COLO668 (cell line): Measurements from ENCODE around the gene DAB2IP.
"Not testable (repeated sequence)": the region's sequence is repeated elsewhere in the genome, so short reads cannot be mapped to it uniquely, and the experiment has no call there.

ENCODE experiments used
- DNase-seq: peaks from one replicate; lab custom pipeline; 2025; ENCODE audit not compliant: unreplicated experiment; lab: John Stamatoyannopoulos, UW

Gene DAB2IP

DNA sequence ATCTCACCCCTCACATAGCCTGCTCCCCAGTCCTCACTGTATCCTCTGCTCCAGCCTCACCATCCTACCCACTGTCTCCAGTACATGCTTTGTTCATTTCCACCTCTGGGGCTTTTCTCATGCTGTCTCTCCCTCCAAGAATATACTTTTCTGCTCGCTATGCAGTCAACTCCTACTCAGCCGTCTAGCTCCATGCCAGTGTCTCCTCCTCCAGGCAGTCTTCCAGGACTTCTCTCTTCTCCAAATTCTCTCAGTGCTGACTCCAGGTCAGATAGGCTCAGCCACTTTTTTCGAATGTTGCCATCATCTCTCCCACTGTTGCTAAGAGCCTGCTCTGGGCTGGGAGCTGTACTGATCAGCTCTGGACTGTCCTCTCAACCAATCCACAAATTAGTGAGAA is 8.0 kb upstream of the DAB2IP start:
- DNase-seq, result no peak

DNA sequence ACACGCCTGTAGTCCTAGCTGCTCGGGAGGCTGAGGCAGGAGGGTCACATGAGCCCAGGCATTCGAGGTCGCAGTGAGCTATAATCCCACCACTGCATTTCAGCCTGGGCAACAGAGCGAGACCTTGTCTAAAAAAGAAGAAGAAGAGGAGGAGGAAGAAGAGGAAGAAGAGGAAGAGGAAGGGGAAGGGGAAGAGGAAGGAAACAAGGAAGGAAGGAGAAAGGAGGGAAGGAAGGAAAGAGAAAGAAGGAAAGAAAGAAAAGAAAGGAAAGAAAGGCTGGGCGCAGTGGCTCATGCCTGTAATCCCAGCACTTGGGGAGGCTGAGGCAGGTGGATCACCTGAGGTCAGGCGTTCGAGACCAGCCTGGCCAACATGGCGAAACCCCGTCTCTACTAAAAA is 7.4 kb upstream of the DAB2IP start:
- not testable (repeated sequence) for DNase-seq

DNA sequence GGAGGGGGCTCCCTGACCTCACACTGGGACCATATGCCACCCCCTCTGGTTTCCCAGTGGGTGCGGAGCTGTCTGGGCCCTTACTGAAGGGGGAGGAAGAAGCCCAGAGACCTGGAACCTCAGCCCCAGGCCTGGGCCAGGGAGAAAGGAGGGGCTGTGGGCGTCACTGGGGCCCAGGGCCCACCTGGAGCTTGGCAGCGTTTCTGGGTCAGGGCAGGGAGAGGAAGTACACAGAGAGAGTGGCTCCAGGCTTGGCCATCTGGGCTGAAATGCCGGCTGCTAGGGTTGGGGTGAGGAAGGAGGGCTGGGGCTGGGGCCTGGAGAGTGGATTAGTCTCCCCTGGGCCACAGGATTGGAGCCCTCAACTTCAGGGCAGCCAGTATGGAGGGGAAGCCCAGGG is 6.4 kb upstream of the DAB2IP start:
- DNase-seq, result no peak

DNA sequence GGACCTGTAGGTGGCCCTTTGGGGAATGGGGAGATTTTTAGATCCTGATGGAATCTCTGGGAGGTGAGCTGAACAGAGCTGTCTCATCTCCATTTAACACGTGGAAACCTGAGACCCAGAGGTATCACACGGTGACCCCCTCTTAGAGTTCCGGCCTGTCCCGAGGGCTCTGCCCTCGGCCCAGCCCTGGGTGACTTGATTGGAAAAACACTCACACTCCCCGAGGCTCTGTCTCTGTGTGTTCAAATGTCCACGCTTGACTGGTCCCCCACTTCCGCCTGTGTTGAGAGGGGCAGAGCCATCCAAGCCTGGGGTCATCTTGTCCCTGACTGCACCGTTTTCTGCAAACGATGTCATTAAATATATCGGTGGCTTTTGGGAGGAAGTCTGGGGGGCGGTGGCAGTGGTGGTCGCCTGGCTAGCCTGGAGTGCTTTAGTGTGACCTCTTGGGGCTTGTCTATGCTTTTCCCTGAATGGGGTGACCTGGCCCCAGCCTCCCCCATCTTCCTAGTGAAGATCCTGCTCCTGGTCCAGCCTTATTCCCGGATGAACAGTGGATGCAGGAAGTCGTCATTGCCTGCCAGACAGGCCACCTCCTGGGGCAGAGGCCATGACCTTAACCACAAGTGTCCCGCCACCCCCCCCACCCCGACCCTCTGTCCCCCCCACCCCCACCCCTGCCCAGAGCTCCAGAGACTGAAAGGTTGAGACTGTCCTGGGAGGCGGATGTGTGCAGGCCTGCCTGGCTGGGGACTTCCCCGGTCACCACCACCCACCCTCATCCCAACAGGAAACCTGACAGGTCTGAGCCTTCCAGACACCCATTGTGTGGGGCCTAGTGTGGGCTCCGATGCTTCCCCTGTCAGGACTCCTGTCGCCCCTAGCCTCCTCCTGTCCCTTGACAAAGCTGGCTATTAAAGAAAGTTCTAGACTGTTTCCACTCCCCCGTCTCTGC is 5.3 kb upstream of the DAB2IP start:
- no peak for DNase-seq

DNA sequence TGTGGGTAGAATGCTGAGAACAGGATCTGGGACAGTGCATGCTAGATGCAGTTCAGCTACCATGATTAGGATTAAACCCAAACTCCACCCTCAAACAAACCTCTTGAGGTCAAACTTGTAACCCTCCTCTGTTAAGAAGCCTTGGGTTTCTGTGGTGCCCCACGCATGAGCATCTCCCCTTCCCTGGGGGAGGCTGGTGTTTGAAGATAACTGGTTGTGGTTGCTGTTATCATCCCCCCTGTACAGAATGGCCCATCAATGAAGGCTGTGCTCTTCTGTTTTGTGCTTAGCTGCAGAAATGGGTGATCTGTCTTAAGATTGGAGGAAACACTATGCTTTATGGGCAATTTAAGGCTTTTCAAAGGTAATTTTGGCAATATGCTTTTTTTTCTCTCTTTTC is 4.4 kb upstream of the DAB2IP start:
- no peak for DNase-seq

DNA sequence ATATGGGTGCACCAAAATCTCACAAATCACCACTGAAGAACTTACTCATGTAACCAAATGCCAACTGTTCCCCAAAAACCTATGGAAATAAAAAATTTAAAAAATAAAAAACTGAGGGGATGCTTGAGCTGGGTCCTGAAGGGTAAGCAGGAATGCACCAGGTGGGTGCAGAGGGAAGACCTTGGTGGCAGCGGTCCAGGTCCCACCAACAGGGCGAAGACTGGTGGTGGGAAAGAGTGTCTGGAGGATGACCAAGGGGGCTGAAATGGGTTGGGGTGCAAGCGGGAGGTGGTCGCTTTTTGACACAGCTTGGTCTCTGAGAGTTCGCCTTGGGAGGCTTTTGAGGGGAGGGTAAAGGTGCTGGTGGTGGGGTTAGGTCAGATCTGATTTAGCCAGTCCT is 3.3 kb upstream of the DAB2IP start:
- no peak for DNase-seq

DNA sequence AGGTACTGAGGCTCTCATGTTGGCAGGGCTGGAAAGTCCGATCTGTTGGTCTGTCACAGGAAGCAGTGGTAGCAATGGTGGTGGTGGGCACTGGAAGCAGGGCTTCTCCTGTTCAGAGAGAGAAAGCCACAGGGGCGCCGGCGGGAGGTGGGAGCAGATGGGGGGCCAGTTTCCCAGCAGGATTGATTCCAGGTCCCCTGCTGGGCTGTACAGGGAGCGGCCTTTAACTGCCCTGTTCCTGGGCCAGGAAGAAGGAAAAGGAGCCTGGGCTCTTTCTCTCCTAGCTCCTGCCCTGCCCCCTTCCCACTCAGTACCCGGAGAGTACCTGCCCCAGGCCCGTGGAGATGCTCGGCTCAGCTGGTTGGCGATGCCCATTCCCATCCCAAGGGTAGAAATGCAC is 2.6 kb upstream of the DAB2IP start:
- DNase-seq, result no peak

DNA sequence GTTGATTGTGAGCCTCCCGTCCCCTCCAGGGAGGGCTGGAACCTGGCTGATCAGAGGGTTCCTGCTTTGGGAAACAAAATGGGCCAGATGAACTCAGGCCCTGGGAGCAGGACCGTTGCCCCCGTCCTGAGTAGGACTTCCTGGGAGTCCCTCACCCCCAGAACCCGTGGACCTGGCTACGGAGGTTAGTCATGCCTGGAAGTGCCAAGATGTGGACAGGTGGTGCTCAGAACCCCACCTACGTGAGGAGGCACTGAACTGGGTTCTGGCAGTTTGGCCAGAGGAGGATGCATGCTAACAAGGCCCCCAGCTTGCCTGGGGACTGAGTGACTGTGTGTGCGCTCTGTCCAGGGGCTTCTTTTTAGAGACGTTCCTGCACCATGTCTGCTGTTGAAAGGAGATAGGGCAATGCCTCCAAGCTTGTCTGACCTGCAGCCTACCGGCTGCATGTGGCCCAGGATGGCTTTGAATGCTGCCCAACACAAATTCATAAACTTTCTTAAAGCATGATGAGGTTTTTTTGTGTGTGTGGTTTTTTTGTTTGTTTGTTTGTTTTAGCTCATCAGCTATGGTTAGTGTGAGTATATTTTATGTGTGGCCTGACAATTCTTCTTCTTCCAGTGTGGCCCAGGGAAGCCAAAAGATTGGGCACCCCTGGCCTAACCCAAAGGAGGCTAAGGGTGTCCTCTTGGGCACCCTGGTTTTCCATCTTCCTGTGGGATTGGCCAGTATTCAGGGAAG is 1.8 kb upstream of the DAB2IP start:
- DNase-seq, result no peak

DNA sequence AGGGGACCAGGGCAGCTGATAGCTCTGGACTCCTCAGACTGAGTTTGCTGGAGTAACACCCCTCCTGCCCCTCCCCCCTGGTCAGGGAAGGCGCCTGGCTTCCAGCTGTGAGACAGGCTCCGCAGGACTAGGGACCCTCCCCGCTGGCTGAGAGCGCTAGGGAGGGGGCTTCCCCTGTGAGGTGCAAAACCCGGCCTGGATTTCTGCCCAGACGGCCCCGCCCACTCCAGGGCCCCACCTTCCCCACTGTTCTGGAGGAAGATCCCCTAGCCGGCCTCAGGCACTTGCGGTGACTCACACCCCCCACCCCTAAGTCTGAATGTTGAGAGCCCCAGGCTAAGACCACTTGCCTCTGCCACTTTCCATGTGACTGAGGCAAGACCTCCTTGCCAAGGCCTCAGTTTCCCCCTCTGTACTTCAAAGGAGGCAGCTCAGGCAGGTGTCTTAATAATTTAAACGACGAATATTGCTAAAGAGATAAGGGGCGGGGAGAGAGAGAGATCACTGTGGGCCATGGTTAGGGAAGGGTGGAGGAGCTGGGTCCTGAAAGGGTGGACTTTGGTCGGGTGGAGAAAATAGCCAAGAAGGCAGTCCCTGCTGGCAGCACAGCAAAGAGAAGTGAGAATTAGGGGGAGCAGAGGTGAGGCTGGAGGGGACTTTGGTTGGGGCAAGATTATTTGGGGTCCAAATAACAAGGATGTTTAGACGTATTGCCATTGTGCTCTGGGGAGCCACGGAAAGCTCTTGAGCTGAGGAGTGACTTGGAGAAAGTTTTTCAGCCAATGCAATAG is 1.0 kb upstream of the DAB2IP start:
- no peak for DNase-seq

DNA sequence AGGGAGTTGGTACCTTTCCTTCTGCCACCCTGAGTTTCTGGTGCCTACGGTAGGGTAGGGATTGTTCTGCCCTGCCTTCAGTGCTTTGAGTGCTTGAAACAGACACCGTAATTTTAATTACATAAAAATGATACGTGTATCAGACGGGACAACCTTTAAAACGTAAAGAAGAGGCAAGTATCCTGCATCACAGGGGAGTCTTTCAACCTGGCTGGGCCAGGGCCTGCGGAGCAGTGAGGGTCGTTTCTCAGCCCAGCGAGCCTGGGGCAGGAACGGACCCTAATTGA is 483 bp upstream of the DAB2IP start:
- DNase-seq, result no peak

DNA sequence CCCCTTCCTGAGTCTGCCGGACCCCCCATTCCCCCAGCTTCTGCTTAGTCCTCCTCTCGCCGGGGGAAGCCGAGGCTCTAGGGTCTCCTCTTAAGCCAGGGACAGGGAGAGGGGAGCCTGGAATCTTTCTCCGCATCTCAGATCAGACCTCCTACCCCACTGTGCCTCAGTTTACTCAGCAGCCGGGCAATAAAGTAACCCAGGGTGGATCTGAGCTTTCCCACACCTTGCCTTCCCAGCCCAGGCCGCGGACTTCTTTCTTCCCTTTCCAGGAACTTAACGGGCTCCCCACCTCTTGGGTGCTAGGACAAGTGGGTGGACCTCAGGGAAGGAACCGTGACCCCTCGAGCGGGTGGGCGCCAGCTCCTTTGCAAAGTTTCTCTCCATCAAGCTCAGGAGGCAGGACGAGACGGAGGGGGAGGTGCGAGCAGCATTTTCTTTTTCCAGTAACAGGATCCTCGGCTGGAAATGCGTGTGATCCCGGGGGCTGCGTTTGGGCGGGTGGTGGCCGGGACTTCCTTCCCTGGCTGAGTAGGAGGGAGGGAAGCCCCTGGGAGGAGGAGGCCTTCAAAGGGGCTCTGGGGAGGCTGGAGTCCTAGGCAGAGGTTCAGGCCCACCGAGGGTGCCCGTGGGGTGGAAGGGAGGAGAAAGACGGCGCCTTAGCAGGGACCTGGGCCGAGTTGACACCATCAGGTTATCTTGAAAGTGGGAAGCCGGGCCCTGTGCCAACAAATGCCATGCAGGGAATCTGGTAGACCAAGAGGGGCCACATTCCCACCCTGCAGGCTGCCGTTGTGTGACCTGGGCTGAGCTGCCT is 795 bp downstream of the DAB2IP start:
- DNase-seq, result no peak

DNA sequence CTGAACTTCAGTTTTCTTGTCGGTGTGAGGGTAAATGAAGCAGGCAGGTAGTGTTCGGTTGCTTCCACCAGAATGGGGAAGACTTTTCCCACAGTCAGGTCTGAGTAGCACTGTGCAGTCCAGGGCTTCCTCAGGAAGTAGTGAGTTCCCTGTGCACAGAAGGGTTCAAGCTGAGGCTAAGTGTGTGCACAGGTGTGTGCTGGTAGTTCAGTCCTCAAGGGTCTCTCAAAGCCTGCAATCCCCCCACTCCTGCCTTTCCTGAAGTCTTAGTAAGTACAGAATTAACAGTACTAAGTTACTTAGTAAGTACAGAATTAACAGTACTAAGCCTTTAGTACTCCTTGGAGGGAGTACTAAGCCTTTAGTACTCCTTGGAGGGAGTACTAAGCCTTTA is 1.4 kb downstream of the DAB2IP start:
- no peak for DNase-seq

DNA sequence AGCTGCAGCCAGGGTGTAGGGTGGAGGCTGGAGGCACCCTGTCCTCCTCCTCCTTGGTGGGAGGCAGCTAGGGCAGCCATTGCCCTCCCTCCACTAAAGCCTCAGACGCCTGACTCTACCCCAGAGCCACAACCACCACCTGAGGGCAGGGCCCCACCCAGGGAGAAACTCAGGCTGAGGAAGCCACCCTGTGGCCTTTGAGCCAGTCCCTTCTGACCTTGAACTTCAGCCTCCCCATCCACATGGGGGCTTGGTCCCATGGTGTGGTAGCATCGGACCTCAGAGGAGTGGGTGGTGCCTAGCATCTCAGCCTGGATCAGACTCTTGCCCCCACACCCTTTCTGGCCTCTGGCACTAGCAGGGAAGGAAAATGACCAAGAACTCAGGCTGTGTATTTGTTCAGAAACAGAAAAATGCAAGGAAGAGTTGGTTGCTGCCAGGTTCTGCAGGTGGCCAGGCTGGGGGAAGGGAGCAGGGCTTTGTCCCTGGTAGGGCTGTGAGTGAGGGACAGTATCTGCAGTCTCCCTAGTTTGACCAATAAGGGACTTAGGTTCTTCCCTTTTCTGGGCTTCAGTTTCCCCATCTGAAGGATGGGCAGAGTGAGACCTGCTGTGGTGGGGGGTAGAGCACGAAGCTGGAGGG is 3.2 kb downstream of the DAB2IP start:
- no peak for DNase-seq

DNA sequence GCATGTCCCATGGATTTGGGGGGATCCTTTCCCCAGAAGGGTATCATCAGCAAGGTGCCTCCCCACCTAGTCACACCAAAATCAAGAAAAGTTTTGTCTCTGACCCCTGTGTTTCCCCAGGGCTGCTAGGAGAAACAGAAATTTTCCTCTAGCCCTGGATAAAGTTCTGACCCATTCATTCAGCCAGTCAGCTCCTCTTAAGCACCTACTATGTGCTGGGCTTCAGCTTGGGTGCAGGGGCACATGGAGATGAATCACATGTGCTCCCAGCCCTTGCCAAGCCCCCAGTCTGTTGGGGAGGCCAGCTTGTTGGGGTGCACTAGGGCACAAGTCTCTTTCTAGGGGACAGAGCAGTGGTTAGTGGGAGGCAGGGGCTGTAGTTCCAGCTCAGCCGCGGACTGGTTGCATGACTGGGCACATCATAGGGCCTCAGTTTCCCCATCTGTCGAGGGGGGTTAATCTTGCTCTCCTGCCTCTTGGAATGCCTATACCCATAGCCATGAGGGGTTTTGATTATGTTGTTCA is 3.9 kb downstream of the DAB2IP start:
- no peak for DNase-seq

DNA sequence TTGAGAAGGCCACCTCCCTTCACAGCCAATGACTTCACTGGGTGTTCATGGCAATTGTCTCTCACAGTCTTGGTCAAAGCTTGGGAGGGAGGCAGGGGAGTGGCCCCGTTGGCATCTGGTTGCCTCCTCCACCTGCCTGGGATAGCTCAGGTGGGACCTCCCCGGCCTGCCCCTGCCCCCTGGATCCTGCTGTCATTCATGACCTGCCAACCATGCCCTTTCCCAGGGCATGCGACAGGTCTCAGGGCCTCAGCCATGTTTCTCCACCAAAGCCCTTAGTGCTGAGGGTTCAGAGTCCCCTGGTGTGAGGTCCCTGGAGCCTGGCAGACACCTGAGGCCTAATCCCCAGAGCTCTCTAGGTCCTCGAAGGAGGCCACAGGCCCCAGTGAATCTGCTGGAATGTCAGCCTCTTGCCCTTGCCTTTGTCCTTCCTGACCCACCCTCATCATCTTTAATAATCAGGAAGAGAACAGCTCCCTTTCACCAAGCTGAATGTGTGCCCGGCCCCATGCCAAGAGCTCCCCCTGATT is 5.6 kb downstream of the DAB2IP start:
- DNase-seq, result no peak

DNA sequence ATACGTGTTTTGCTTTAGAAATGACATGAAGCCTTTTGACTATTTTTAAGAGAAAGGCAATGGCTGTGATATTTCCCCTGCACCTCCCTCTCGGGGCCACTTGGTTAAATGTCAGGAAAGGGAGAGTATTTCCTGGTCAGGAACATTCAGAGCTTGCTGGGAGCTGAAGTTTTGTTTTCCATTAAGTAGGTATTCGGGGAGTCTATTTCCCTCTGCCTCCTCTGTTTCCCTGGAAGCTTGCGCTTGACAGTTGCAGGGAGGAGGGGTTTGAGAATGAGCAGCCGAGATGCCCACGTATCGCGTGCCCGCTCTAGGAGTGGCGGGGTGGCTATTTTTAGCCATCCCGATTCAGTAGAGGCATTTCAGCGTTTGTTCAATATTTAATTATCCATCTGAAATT is 6.7 kb downstream of the DAB2IP start:
- no peak for DNase-seq

DNA sequence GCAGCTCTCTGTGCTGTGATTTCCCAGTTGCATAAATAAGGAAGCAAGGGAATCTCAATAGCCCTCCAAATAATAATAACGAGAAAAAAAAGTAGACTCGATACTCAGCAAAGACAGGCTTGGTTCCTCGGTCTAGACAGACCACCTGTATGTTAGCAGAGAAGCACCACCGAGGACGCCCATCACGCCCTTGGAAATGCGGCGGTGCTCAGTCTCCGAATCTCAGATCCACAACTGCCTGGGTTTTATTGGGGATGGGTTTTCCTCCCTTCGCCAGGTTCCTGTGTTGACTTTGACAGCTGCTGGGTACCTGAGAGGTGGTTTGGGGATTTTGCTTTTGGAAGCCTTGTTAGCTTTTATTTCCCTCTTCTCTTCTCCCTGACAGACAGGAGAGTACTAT is 7.2 kb downstream of the DAB2IP start:
- DNase-seq, result no peak

DNA sequence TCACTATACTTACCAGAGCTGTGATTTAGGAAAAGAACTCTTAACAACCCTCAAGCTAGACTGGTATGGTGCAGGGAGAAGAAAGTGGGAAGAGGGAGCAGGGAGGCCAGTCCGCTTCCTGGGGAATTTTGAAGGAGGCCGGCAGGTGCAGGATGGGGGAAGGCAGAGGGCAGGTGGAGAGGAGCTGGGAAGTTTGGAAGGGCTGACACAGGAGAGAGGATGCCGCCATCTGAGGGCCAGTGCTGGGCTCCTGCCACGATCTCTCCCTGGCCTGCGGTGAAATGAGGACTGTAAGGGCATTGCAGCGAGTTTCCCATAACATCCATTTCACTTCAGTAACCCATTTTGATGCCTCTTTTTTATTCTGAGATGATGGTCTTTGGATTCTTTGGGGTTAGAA is 8.9 kb downstream of the DAB2IP start:
- no peak for DNase-seq

DNA sequence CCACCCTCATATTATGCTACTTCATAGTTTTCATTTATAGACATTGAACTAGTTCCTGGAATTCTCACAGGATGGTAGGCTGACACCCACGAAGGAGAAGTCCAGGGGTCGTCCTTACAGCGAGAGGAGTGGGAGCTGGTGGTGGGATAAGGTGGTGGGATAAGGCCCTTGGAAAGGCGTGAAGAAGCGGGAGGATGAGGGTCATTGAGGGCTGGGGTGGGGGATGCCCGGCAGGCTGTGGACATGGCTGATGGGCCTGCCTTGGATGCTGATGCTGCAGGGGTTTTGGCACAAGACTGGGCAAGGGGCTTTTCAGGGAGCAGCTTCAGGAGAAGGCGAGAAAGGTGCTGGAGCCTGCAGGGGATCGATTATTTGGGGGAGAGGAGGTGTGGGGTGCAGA is 9.4 kb downstream of the DAB2IP start:
- DNase-seq, result no peak

DNA sequence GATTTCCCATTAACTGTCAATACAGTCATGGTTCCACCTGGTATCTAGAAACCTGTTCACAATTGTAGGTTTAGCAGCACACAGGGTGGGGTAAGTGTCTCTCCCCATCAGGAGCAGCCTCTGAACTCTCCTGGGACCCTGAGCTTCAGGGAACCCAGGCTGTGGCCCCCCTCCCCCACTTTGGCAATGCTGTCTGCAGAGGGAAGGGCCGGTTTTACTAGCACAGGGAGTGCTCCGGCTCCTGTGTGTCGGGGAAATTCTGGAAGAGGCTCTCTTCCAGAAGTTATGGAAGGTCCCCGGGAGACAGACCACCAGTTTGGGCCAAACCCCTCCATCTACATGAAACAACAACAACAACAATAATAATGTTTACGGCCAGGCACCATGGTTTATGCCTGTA is 9.9 kb downstream of the DAB2IP start:
- DNase-seq, result no peak
